Suprapubic skin (tissue), 4 donors: Measurements from ENCODE around the gene FLT4.

Experiments
- CTCF ChIP-seq, 2 donors: fragments of 200-600 bp in 1 of 2; fragments of 450-650 bp in 1 of 2; sonication (generic) in 1 of 2; IDR thresholded peaks; one replicate each; pipeline ENCODE4 v1.5.1; 2016 to 2019; ENCODE audit warnings: antibody characterized with exemption in 2 of 2, mild to moderate bottlenecking in 1 of 2, moderate library complexity in 1 of 2
- POLR2A ChIP-seq, 2 donors: fragments of 450-650 bp; IDR thresholded peaks; one replicate each; pipeline ENCODE4 v1.6.1; 2017; ENCODE audit warnings: antibody characterized with exemption in 2 of 2, mild to moderate bottlenecking in 2 of 2, moderate library complexity in 2 of 2
- POLR2AphosphoS5 ChIP-seq, 3 donors: sonication (generic); formaldehyde crosslinking; IDR thresholded peaks; one replicate each; pipeline ENCODE4 v1.6.1; 2017; ENCODE audit warnings: antibody characterized with exemption in 3 of 3

GRCh38 chr5:180618829-180619562, 30.4 kb downstream of the FLT4 start:
- no peak for TF ChIP-seq POLR2AphosphoS5 (IDR thresholded peaks at IDR 0.05)
- no peak for TF ChIP-seq CTCF (IDR thresholded peaks at IDR 0.05)
- no peak for TF ChIP-seq POLR2A (IDR thresholded peaks at IDR 0.05)
